Mononuclear cell (primary cell): ENCODE measurements around the gene SLC46A1. TPM values are rescaled to one million over a fixed set of nuclear protein-coding genes. Genes with fewer than 3 reads are reported as not detected.

Experiments used
- H3K27me3 ChIP-seq: 2 replicates; pipeline ENCODE4 v1.6.0; 2011; ENCODE audit warnings: low read length, control low read depth; ENCODE audit not compliant: insufficient read depth
- H3K4me1 ChIP-seq: 2 replicates; pipeline ENCODE4 v1.5.1; 2011; ENCODE audit warnings: mild to moderate bottlenecking, low read length, control low read depth; ENCODE audit not compliant: insufficient read depth
- H3K4me3 ChIP-seq: 2 replicates; pipeline ENCODE4 v1.5.1; 2011; ENCODE audit warnings: mild to moderate bottlenecking, low read length, moderate library complexity
- H3K9me3 ChIP-seq: 2 replicates; pipeline ENCODE4 v1.5.1; 2011; ENCODE audit warnings: low read depth, mild to moderate bottlenecking, control low read depth, low read length
- total RNA-seq: library from RNA; depleted of rRNA; stranded (reverse); fragments of >200 nt; gene quantifications from one replicate; pipeline ENCODE4 v1.2.3, GENCODE V29; 2012

SLC46A1 gene
- total RNA-seq, 1 donor = 0.42 TPM

- Histone ChIP-seq H3K4me3 (no peak overlapping the region), H3K4me1 (no peaks in the 10 kb centered on the region), H3K27me3 (peaks cover 3% of the 10 kb centered on the region), H3K9me3 (no peaks in the 10 kb centered on the region)
Measured at GRCh38 chr17:28412099-28412498, 6.1 kb upstream of the SLC46A1 start.

GRCh38 chr17:28407974-28408306 lies 1.9 kb upstream of the SLC46A1 start:
- Histone ChIP-seq H3K4me1 (peaks cover 34% of the 10 kb centered on the region), H3K4me3 (no peak overlapping the region), H3K27me3 (peaks cover 3% of the 10 kb centered on the region), H3K9me3 (no peaks in the 10 kb centered on the region)

GRCh38 chr17:28407130-28407973 lies 1.3 kb upstream of the SLC46A1 start:
- no peak overlapping the region for H3K4me3 ChIP-seq
- peaks cover 35% of the 10 kb centered on the region for H3K4me1 ChIP-seq
- no peaks in the 10 kb centered on the region for H3K9me3 ChIP-seq
- peaks cover 3% of the 10 kb centered on the region for H3K27me3 ChIP-seq

- H3K27me3 ChIP-seq = peaks cover 3% of the 10 kb centered on the region
- no peaks in the 10 kb centered on the region for H3K9me3 ChIP-seq
- H3K4me1 ChIP-seq = peaks cover 35% of the 10 kb centered on the region
- peak overlapping the region; percentile 47 for H3K4me3 ChIP-seq
Measured at GRCh38 chr17:28406473-28406814, 432 bp upstream of the SLC46A1 start.

GRCh38 chr17:28404812-28405570 lies 1.0 kb downstream of the SLC46A1 start:
- Histone ChIP-seq H3K9me3 (no peaks in the 10 kb centered on the region), H3K27me3 (peaks cover 3% of the 10 kb centered on the region), H3K4me1 (peaks cover 35% of the 10 kb centered on the region), H3K4me3 (no peak overlapping the region)

GRCh38 chr17:28404461-28404811 lies 1.6 kb downstream of the SLC46A1 start:
- H3K27me3 ChIP-seq = peaks cover 3% of the 10 kb centered on the region
- no peaks in the 10 kb centered on the region for H3K9me3 ChIP-seq
- no peak overlapping the region for H3K4me3 ChIP-seq
- peaks cover 35% of the 10 kb centered on the region for H3K4me1 ChIP-seq

- Histone ChIP-seq H3K4me3 (no peak overlapping the region), H3K4me1 (peaks cover 35% of the 10 kb centered on the region)
Measured at GRCh38 chr17:28404007-28404406, 2.0 kb downstream of the SLC46A1 start.

GRCh38 chr17:28402844-28403243 lies 3.2 kb downstream of the SLC46A1 start:
- Histone ChIP-seq H3K27me3 (peaks cover 1% of the 10 kb centered on the region), H3K4me3 (no peak overlapping the region), H3K9me3 (no peaks in the 10 kb centered on the region), H3K4me1 (peaks cover 35% of the 10 kb centered on the region)

More at GRCh38 chr17:28404007-28404406, 2.0 kb downstream of the SLC46A1 start:
- H3K27me3 ChIP-seq = peaks cover 3% of the 10 kb centered on the region
- H3K9me3 ChIP-seq = no peaks in the 10 kb centered on the region

GRCh38 chr17:28402224-28402630 lies 3.8 kb downstream of the SLC46A1 start:
- Histone ChIP-seq H3K4me1 (peaks cover 35% of the 10 kb centered on the region), H3K9me3 (no peaks in the 10 kb centered on the region)

GRCh38 chr17:28399808-28400207 lies 6.2 kb downstream of the SLC46A1 start:
- Histone ChIP-seq H3K4me1 (peaks cover 19% of the 10 kb centered on the region), H3K4me3 (no peak overlapping the region), H3K27me3 (no peaks in the 10 kb centered on the region), H3K9me3 (no peaks in the 10 kb centered on the region)

More at GRCh38 chr17:28402224-28402630, 3.8 kb downstream of the SLC46A1 start:
- H3K4me3 ChIP-seq = no peak overlapping the region
- H3K27me3 ChIP-seq = no peaks in the 10 kb centered on the region

GRCh38 chr17:28398280-28398981 lies 7.6 kb downstream of the SLC46A1 start:
- Histone ChIP-seq H3K4me1 (peaks cover 6% of the 10 kb centered on the region), H3K27me3 (no peaks in the 10 kb centered on the region), H3K4me3 (no peak overlapping the region), H3K9me3 (no peaks in the 10 kb centered on the region)

GRCh38 chr17:28397687-28398279 lies 8.2 kb downstream of the SLC46A1 start:
- no peaks in the 10 kb centered on the region for H3K27me3 ChIP-seq
- H3K9me3 ChIP-seq = no peaks in the 10 kb centered on the region
- no peaks in the 10 kb centered on the region for H3K4me1 ChIP-seq
- no peak overlapping the region for H3K4me3 ChIP-seq

- Histone ChIP-seq H3K9me3 (no peaks in the 10 kb centered on the region), H3K27me3 (no peaks in the 10 kb centered on the region), H3K4me1 (no peaks in the 10 kb centered on the region), H3K4me3 (no peak overlapping the region)
Measured at GRCh38 chr17:28397275-28397674, 8.7 kb downstream of the SLC46A1 start.

- Histone ChIP-seq H3K4me3 (no peak overlapping the region), H3K4me1 (no peaks in the 10 kb centered on the region), H3K27me3 (no peaks in the 10 kb centered on the region), H3K9me3 (no peaks in the 10 kb centered on the region)
Measured at GRCh38 chr17:28396635-28397239, 9.3 kb downstream of the SLC46A1 start.
